ENCODE data around the gene TMEM247. TPM values are rescaled to one million over a fixed set of nuclear protein-coding genes. Genes with fewer than 3 reads are reported as not detected.

The TMEM247 gene
- total and polyA plus RNA-seq, 2 donors from 2014 or later, result not detected

- Histone ChIP-seq H3K27ac (ENCODE audit: low read depth in 2 of 2, low read length in 2 of 2) (no peak overlapping the region), H3K4me3 (ENCODE audit: low read length in 3 of 3) (no peak overlapping the region), H3K9ac (ENCODE audit: low read length in 3 of 3) (no peak overlapping the region), H3K9me3 (ENCODE audit: control insufficient read depth in 2 of 3, insufficient read depth in 1 of 3, low read length in 3 of 3) (no peaks in the 10 kb centered on the region), H3K4me1 (ENCODE audit: control insufficient read depth in 2 of 3, insufficient read depth in 2 of 3, low read depth in 1 of 3, low read length in 3 of 3) (peaks cover 0 to 3% (median 0%) of the 10 kb centered on the region in 3 donors), H3K27me3 (ENCODE audit: control insufficient read depth, insufficient read depth, low read length) (no peaks in the 10 kb centered on the region), H3K36me3 (ENCODE audit: control insufficient read depth in 2 of 3, insufficient read depth in 3 of 3, low read length in 3 of 3) (no peaks in the 10 kb centered on the region)
- no peak for FAIRE-seq
- intact Hi-C loops (cut with DNase I), result no loop called here
- TF ChIP-seq CTCF (IDR thresholded peaks at IDR 0.05; ENCODE audit: borderline replicate concordance, extremely low read depth, insufficient read depth), result no peak
- DNase-seq, result no peak
These were observed 47.7 kb upstream of the TMEM247 start for GRCh38 chr2:46431481-46432235.

- FAIRE-seq (no peak), DNase-seq (no peak)
- Histone ChIP-seq H3K4me3 (ENCODE audit: low read length in 3 of 3) (no peak overlapping the region), H3K4me1 (ENCODE audit: control insufficient read depth in 2 of 3, insufficient read depth in 2 of 3, low read depth in 1 of 3, low read length in 3 of 3) (peaks cover 0 to 3% (median 0%) of the 10 kb centered on the region in 3 donors), H3K9ac (ENCODE audit: low read length in 3 of 3) (no peak overlapping the region), H3K9me3 (ENCODE audit: control insufficient read depth in 2 of 3, insufficient read depth in 1 of 3, low read length in 3 of 3) (no peaks in the 10 kb centered on the region), H3K36me3 (ENCODE audit: control insufficient read depth in 2 of 3, insufficient read depth in 3 of 3, low read length in 3 of 3) (no peaks in the 10 kb centered on the region), H3K27ac (ENCODE audit: low read depth in 2 of 2, low read length in 2 of 2) (no peak overlapping the region), H3K27me3 (ENCODE audit: control insufficient read depth, insufficient read depth, low read length) (no peaks in the 10 kb centered on the region)
- intact Hi-C loops (cut with DNase I), result no loop called here
- TF ChIP-seq CTCF (IDR thresholded peaks at IDR 0.05; ENCODE audit: borderline replicate concordance, extremely low read depth, insufficient read depth), result no peak
These were observed 44.5 kb upstream of the TMEM247 start for GRCh38 chr2:46434851-46435273.

- TF ChIP-seq CTCF (IDR thresholded peaks at IDR 0.05; ENCODE audit: borderline replicate concordance, extremely low read depth, insufficient read depth), result no peak
These were observed 44.0 kb upstream of the TMEM247 start for GRCh38 chr2:46435353-46435752.

More at GRCh38 chr2:46435353-46435752, 44.0 kb upstream of the TMEM247 start:
- no peak overlapping the region for H3K9ac ChIP-seq (ENCODE audit: low read length in 3 of 3)
- H3K27me3 ChIP-seq (ENCODE audit: control insufficient read depth, insufficient read depth, low read length), result no peaks in the 10 kb centered on the region
- peaks cover 0 to 3% (median 0%) of the 10 kb centered on the region in 3 donors for H3K4me1 ChIP-seq (ENCODE audit: control insufficient read depth in 2 of 3, insufficient read depth in 2 of 3, low read depth in 1 of 3, low read length in 3 of 3)
- intact Hi-C loops (cut with DNase I), result no loop called here
- no peak overlapping the region for H3K4me3 ChIP-seq (ENCODE audit: low read length in 3 of 3)
- H3K27ac ChIP-seq (ENCODE audit: low read depth in 2 of 2, low read length in 2 of 2), result no peak overlapping the region
- no peak for DNase-seq
- H3K36me3 ChIP-seq (ENCODE audit: control insufficient read depth in 2 of 3, insufficient read depth in 3 of 3, low read length in 3 of 3), result no peaks in the 10 kb centered on the region
- H3K9me3 ChIP-seq (ENCODE audit: control insufficient read depth in 2 of 3, insufficient read depth in 1 of 3, low read length in 3 of 3), result no peaks in the 10 kb centered on the region
- no peak for FAIRE-seq
